AG04449 (cell line): ENCODE measurements around the gene MYOD1.

Experiments used
- CTCF ChIA-PET: fragments of 350-600 bp; formaldehyde crosslinking; extraction: SDS; loops from one replicate; lab custom pipeline; 2021; ENCODE audit warnings: antibody characterized with exemption; lab: Yijun Ruan, JAX
- POLR2A ChIA-PET: fragments of 400-600, 350-600 bp; formaldehyde crosslinking; extraction: SDS; loops from one replicate; lab custom pipeline; 2020; ENCODE audit warnings: antibody characterized with exemption, inconsistent platforms; lab: Yijun Ruan, JAX
- DNase-seq: peaks from one replicate; pipeline ENCODE4 v3.0.0-alpha.2; 2010; ENCODE audit warnings: low read depth, low spot score
- H3K4me3 ChIP-seq: 2 replicates; pipeline ENCODE4 v1.5.1; 2011; ENCODE audit warnings: low read depth, mild to moderate bottlenecking, control low read depth, low read length
- CTCF ChIP-seq: IDR thresholded peaks from one replicate; pipeline ENCODE4 v1.5.1; 2011; ENCODE audit warnings: mild to moderate bottlenecking, moderate library complexity, low read length, control low read depth, inconsistent platforms; ENCODE audit not compliant: insufficient read depth; ENCODE audit errors: missing control alignments

MYOD1 gene

GRCh38 chr11:17750013-17750800 lies 30.8 kb downstream of the MYOD1 start:
- TF ChIP-seq CTCF: no peak
- DNase-seq: no peak
- CTCF ChIA-PET: interaction anchor here (0.8 to 1.6 kb wide), 2 partner anchors 228 to 230 kb away, joined by 3 read pairs; no protein-coding TSS in a partner anchor
- POLR2A ChIA-PET: no interaction called here
- H3K4me3 ChIP-seq: no peak overlapping the region

GRCh38 chr11:17750801-17751165 lies 31.4 kb downstream of the MYOD1 start:
- CTCF ChIA-PET: no interaction called here
- POLR2A ChIA-PET: no interaction called here

DNA sequence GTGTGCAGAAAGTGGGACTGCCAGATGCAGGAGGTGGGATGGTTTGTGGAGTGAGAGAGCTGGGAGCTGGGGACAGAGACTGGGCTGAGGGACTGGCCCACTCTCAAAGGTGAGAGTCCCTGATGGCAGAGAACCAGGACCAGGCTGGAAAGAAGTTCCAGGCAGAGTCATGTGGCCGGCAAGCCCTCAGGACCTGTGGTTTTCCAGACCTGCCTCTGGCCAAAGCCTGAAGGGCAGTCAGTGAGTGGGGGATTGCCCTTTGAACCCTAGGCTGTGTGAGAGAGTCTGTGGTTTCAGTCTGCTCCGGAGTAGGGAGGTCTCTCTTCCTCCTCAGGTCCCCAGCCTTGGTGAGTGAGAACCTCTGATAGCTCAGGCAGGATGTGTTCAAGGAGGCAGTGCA lies 32.2 kb downstream of the MYOD1 start:
- TF ChIP-seq CTCF: no peak
- H3K4me3 ChIP-seq: no peak overlapping the region
- ChIA-PET CTCF (interaction anchor here (0.8 to 1.4 kb wide), 2 partner anchors 9 to 228 kb away, joined by 3 to 4 read pairs; no protein-coding TSS in a partner anchor), POLR2A (no interaction called here)
- no peak for DNase-seq

More at GRCh38 chr11:17750801-17751165, 31.4 kb downstream of the MYOD1 start:
- no peak for TF ChIP-seq CTCF
- no peak for DNase-seq
- no peak overlapping the region for H3K4me3 ChIP-seq

- DNase-seq: no peak
- POLR2A ChIA-PET: no interaction called here
- TF ChIP-seq CTCF: no peak
- H3K4me3 ChIP-seq: no peak overlapping the region
- CTCF ChIA-PET: interaction anchor here (0.8 to 1.4 kb wide), 3 partner anchors 9 to 227 kb away, joined by 3 to 5 read pairs (median 4); no protein-coding TSS in a partner anchor
These were observed 32.8 kb downstream of the MYOD1 start for GRCh38 chr11:17752144-17752543.

DNA sequence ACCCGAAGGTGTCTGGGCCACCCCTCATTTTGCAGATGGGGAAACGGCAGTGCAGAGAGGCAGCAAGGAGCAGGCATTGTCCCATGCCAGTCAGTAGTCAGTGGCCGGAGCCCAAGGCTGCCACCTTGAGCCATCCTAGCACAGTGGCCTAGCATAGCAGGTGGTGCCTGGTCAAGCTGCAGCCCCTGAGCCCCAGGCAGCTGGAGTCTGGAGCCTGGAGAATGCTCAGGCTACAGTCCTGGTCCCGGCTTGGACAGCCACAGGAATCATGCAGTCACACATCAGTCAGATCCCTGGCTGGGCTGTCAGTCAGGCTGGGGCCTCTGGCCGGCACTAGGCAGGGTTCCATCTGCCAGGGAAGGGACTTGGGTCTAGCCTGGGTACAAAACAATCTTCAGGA lies 33.8 kb downstream of the MYOD1 start:
- no peak overlapping the region for H3K4me3 ChIP-seq
- CTCF ChIA-PET: interaction anchor here (1.4 kb wide), 1 partner anchor 8 kb away, joined by 4 read pairs; no protein-coding TSS in a partner anchor
- TF ChIP-seq CTCF: no peak
- POLR2A ChIA-PET: no interaction called here
- DNase-seq: no peak

DNA sequence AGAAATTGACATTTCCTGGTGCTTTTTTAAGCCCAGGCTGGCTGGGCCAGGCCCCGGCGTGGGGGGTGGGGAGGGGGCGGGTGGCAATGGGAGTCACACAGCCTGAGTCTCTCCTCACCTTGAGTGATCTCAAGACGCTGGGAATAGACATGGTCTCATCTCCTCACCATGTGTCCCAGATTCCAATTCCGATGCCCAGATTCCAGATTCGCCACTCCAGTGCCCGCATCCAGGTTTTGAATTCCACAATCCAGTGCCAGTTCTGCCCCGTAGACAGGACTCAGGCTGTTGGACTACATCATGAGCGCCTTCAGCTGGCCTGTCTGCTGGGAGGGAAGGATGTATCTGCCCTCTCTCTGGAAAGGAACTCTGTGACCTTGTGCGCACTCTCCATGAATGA lies 34.3 kb downstream of the MYOD1 start:
- no peak for DNase-seq
- POLR2A ChIA-PET: no interaction called here
- no peak overlapping the region for H3K4me3 ChIP-seq
- no peak for TF ChIP-seq CTCF
- CTCF ChIA-PET: no interaction called here
